Neural cell (in vitro differentiated cells): ENCODE data around the gene PLEKHS1.

Experiments
- CTCF ChIP-seq: fragments of 450-650 bp; IDR thresholded peaks from 2 replicates; pipeline ENCODE4 v1.5.1; 2014; ENCODE audit warnings: antibody characterized with exemption, mild to moderate bottlenecking, moderate library complexity; ENCODE audit not compliant: poor library complexity, severe bottlenecking
- EP300 ChIP-seq: fragments of 450-650 bp; conservative IDR thresholded peaks from 2 replicates; pipeline ENCODE4 v1.6.1; 2014; ENCODE audit warnings: antibody characterized with exemption, mild to moderate bottlenecking, moderate library complexity; ENCODE audit not compliant: poor library complexity, severe bottlenecking
- EZH2 ChIP-seq: fragments of 200-600, 300-800 bp; shearing (Covaris generic), sonication (generic); IDR thresholded peaks from 2 replicates; pipeline ENCODE4 v1.6.1; 2014; ENCODE audit warnings: antibody characterized with exemption, low read length, borderline replicate concordance, mild to moderate bottlenecking; ENCODE audit not compliant: insufficient read depth, poor library complexity, severe bottlenecking
- MXI1 ChIP-seq: fragments of 450-650 bp; conservative IDR thresholded peaks from 2 replicates; pipeline ENCODE4 v1.6.1; 2014; ENCODE audit warnings: antibody characterized with exemption, mild to moderate bottlenecking; ENCODE audit not compliant: poor library complexity, severe bottlenecking
- POLR2AphosphoS5 ChIP-seq: IDR thresholded peaks from 2 replicates; pipeline ENCODE4 v1.6.1; 2012
- RAD21 ChIP-seq: fragments of 450-650 bp; conservative IDR thresholded peaks from 2 replicates; pipeline ENCODE4 v1.6.1; 2014; ENCODE audit warnings: antibody characterized with exemption, mild to moderate bottlenecking, moderate library complexity
- REST ChIP-seq: IDR thresholded peaks from 2 replicates; pipeline ENCODE4 v1.6.1; 2012; ENCODE audit warnings: borderline replicate concordance
- SMC3 ChIP-seq: fragments of 450-650 bp; conservative IDR thresholded peaks from 2 replicates; pipeline ENCODE4 v1.6.1; 2014; ENCODE audit warnings: antibody characterized with exemption, mild to moderate bottlenecking, moderate library complexity; ENCODE audit not compliant: poor library complexity
- TAF1 ChIP-seq: IDR thresholded peaks from 2 replicates; pipeline ENCODE4 v1.6.1; 2012; ENCODE audit warnings: low read depth

GRCh38 chr10:113712755-113713639, 38.5 kb upstream of the PLEKHS1 start:
- no peak for TF ChIP-seq CTCF
- no peak for TF ChIP-seq POLR2AphosphoS5
- TF ChIP-seq REST = no peak
- no peak for TF ChIP-seq EZH2
- TF ChIP-seq MXI1 = no peak
- TF ChIP-seq SMC3 = no peak
- no peak for TF ChIP-seq RAD21
- TF ChIP-seq EP300 = no peak
- no peak for TF ChIP-seq TAF1
